Measurements from ENCODE around the gene FAS. TPM values are rescaled to one million over a fixed set of nuclear protein-coding genes. Genes with fewer than 3 reads are reported as not detected.
A peak's percentile ranks its signal among the peaks of the same experiment; 100 is the strongest.

FAS gene
- total RNA-seq, 4 donors from 2014 or later, result 9.0 to 58.5 (median 53.6) TPM

- in situ Hi-C loops (cut with MboI; ENCODE audit: low pct_ligation_motif_present in 1 of 4, low pct_unique_long_range_greater_than_20kb in 1 of 4, low sequenced_read_pairs in 3 of 4) (no loop called here), intact Hi-C loops (cut with DNase I; ENCODE audit: low total_unique reads) (no loop called here)
- Histone ChIP-seq H3K4me3 (peak overlapping the region in 1 of 4 donors; percentile 6), H3K27ac (peak overlapping the region; percentile 77 to 88 (median 84)), H3K36me3 (no peaks in the 10 kb centered on the region), H3K27me3 (no peaks in the 10 kb centered on the region), H3K4me1 (peaks cover 0 to 19% (median 0%) of the 10 kb centered on the region in 4 donors), H3K9me3 (no peaks in the 10 kb centered on the region)
- no peak for DNase-seq
- 84% methylated on average over 5 of the region's 5 CpGs; no CpG with 5 or more reads in 1 of the 2 donors for WGBS, 2 donors (ENCODE audit: low coverage in 1 of 2)
- TF ChIP-seq CTCF (IDR thresholded peaks at IDR 0.05) (no peak), POLR2AphosphoS5 (IDR thresholded peaks at IDR 0.05) (no peak), EP300 (IDR thresholded peaks at IDR 0.05; ENCODE audit: low read depth) (no peak), POLR2A (IDR thresholded peaks at IDR 0.05) (no peak)
Observed at GRCh38 chr10:88953662-88954061, 36.9 kb upstream of the FAS start.

DNA sequence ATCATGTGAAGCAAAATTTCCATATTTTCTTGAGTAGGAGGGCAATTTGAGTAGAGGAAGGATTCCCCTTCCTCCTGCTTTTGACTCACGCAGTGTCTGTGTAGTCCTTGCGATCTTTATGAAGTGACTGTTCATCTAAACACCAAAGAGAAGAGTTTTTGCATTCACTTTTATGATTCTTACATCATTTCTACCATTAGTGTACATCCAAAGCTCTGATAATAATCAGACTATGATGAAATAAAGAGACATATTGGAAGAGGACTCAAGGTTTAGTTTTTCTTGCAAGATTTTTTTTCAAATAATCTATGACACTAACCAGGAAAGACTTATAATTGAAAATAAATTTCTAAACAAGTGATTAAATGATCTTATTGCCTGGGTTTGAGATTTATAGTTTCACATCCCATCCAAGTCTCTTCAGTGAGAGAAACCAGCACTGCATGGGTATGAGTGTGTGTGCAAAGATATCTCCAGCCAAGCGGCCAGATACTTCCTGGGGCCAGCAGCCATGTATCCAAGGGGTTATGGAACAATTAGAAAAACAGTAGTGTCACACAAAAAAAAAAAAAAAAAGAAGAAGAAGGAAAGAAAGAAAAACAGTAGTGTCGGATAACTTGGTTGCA is 36.0 kb upstream of the FAS start:
- Histone ChIP-seq H3K4me3 (no peak overlapping the region), H3K27me3 (no peaks in the 10 kb centered on the region), H3K27ac (peak overlapping the region in 3 of 4 donors; percentile 77 to 88 (median 88)), H3K9me3 (no peaks in the 10 kb centered on the region), H3K4me1 (peaks cover 0 to 19% (median 0%) of the 10 kb centered on the region in 4 donors), H3K36me3 (no peaks in the 10 kb centered on the region)
- TF ChIP-seq CTCF (IDR thresholded peaks at IDR 0.05), result no peak
- 75 to 79% methylated on average over 3 to 4 of the region's 4 CpGs for WGBS, 2 donors (ENCODE audit: low coverage in 1 of 2)
- intact Hi-C loops (cut with DNase I; ENCODE audit: low total_unique reads) (no loop called here), in situ Hi-C loops (cut with MboI; ENCODE audit: low pct_ligation_motif_present in 1 of 4, low pct_unique_long_range_greater_than_20kb in 1 of 4, low sequenced_read_pairs in 3 of 4) (no loop called here)
- DNase-seq, result no peak

- Histone ChIP-seq H3K36me3 (no peaks in the 10 kb centered on the region), H3K4me3 (no peak overlapping the region), H3K9me3 (no peaks in the 10 kb centered on the region), H3K4me1 (peaks cover 0 to 7% (median 0%) of the 10 kb centered on the region in 4 donors), H3K27me3 (no peaks in the 10 kb centered on the region), H3K27ac (no peak overlapping the region)
- 63 to 84% methylated on average over 1 of the region's 1 CpG for WGBS, 2 donors (ENCODE audit: low coverage in 1 of 2)
- no peak for DNase-seq
- TF ChIP-seq EP300 (IDR thresholded peaks at IDR 0.05; ENCODE audit: low read depth), result no peak
- TF ChIP-seq POLR2AphosphoS5 (IDR thresholded peaks at IDR 0.05), result no peak
- no peak for TF ChIP-seq CTCF (IDR thresholded peaks at IDR 0.05)
- no peak for TF ChIP-seq POLR2A (IDR thresholded peaks at IDR 0.05)
- intact Hi-C loops (cut with DNase I; ENCODE audit: low total_unique reads) (no loop called here), in situ Hi-C loops (cut with MboI; ENCODE audit: low pct_ligation_motif_present in 1 of 4, low pct_unique_long_range_greater_than_20kb in 1 of 4, low sequenced_read_pairs in 3 of 4) (no loop called here)
Observed at GRCh38 chr10:88957381-88957780, 33.2 kb upstream of the FAS start.

- Histone ChIP-seq H3K36me3 (no peaks in the 10 kb centered on the region), H3K27me3 (no peaks in the 10 kb centered on the region), H3K9me3 (no peaks in the 10 kb centered on the region), H3K27ac (no peak overlapping the region), H3K4me1 (no peaks in the 10 kb centered on the region), H3K4me3 (no peak overlapping the region)
- no peak for TF ChIP-seq EP300 (IDR thresholded peaks at IDR 0.05; ENCODE audit: low read depth)
- no peak for TF ChIP-seq CTCF (IDR thresholded peaks at IDR 0.05)
- TF ChIP-seq POLR2AphosphoS5 (IDR thresholded peaks at IDR 0.05), result no peak
- no peak for TF ChIP-seq POLR2A (IDR thresholded peaks at IDR 0.05)
- no peak for DNase-seq
- intact Hi-C loops (cut with DNase I; ENCODE audit: low total_unique reads) (no loop called here), in situ Hi-C loops (cut with MboI; ENCODE audit: low pct_ligation_motif_present in 1 of 4, low pct_unique_long_range_greater_than_20kb in 1 of 4, low sequenced_read_pairs in 3 of 4) (no loop called here)
- whole genome bisulfite sequencing, 2 donors (ENCODE audit: low coverage in 1 of 2), result 93 to 97% methylated on average over 5 to 6 of the region's 6 CpGs
Observed at GRCh38 chr10:88958721-88959120, 31.9 kb upstream of the FAS start.

All from transverse colon (tissue), 4 donors.